SK-N-SH (cell line): ENCODE results near the gene NDUFS6. TPM values are rescaled to one million over a fixed set of nuclear protein-coding genes. Genes with fewer than 3 reads are reported as not detected.

ENCODE experiments used
- CTCF ChIA-PET: fragments of 300-600, 350-600 bp; formaldehyde crosslinking; extraction: SDS; loops from one replicate; lab custom pipeline; 2021; lab: Yijun Ruan, JAX
- POLR2A ChIA-PET: fragments of 350-600 bp; sonication (Branson Sonifier 250); formaldehyde crosslinking; extraction: SDS; loops from one replicate; lab custom pipeline; 2020; ENCODE audit warnings: antibody characterized with exemption, inconsistent platforms; lab: Yijun Ruan, JAX
- DNase-seq: peaks from one replicate; pipeline ENCODE4 v3.0.0; 2012
- H2AFZ ChIP-seq: fragments of 200-600 bp; sonication (generic); 2 replicates; pipeline ENCODE4 v1.8.1; 2016; ENCODE audit warnings: antibody characterized with exemption, mild to moderate bottlenecking, low read depth
- H3F3A ChIP-seq: fragments of 200-600 bp; sonication (generic); replicated peaks from 2 replicates; pipeline ENCODE3; 2016; ENCODE audit warnings: antibody characterized with exemption, mild to moderate bottlenecking; ENCODE audit not compliant: insufficient read depth
- H3K27ac ChIP-seq, 2 experiments: fragments of 200-500 bp in 1 of 2; fragments of 200-600 bp in 1 of 2; sonication (Bioruptor generic) in 1 of 2; sonication (generic), shearing (Covaris generic) in 1 of 2; 2 replicates each; pipeline versions ENCODE4 v1.5.1 to v1.6.1; 2014 to 2016; ENCODE audit warnings: low read depth in 2 of 2, inconsistent platforms in 1 of 2, low read length in 1 of 2, mild to moderate bottlenecking in 1 of 2, mixed read lengths in 1 of 2
- H3K27me3 ChIP-seq: fragments of 200-600 bp; sonication (generic), shearing (Covaris generic); 2 replicates; pipeline ENCODE4 v1.6.1; 2016; ENCODE audit warnings: mixed run types; ENCODE audit not compliant: insufficient read depth
- H3K36me3 ChIP-seq, 2 experiments: fragments of 200-500 bp in 1 of 2; fragments of 200-600 bp in 1 of 2; sonication (Bioruptor generic) in 1 of 2; sonication (generic) in 1 of 2; replicated peaks in 1 of 2; 2 replicates each; pipeline versions ENCODE3 to v1.5.1; 2014 to 2016; ENCODE audit warnings: low read length in 1 of 2, mild to moderate bottlenecking in 1 of 2; ENCODE audit not compliant: insufficient read depth in 2 of 2, control insufficient read depth in 1 of 2
- H3K4me1 ChIP-seq, 2 experiments: fragments of 200-500 bp in 1 of 2; fragments of 200-600 bp in 1 of 2; sonication (Bioruptor generic) in 1 of 2; sonication (generic), shearing (Covaris generic) in 1 of 2; 2 replicates each; pipeline versions ENCODE4 v1.5.1 to v1.6.1; 2014 to 2016; ENCODE audit warnings: low read depth in 1 of 2, low read length in 1 of 2, mixed run types in 1 of 2; ENCODE audit not compliant: insufficient read depth in 2 of 2, control insufficient read depth in 1 of 2
- H3K4me2 ChIP-seq: fragments of 200-600 bp; sonication (generic), shearing (Covaris generic); 2 replicates; pipeline ENCODE4 v1.6.1; 2017; ENCODE audit warnings: mixed run types
- H3K4me3 ChIP-seq, 2 experiments: fragments of 200-500 bp in 1 of 2; fragments of 200-600 bp in 1 of 2; sonication (Bioruptor generic) in 1 of 2; sonication (generic), shearing (Covaris generic) in 1 of 2; 2 replicates each; pipeline versions ENCODE4 v1.5.1 to v1.8.1; 2014 to 2016; ENCODE audit warnings: low read depth in 2 of 2, inconsistent platforms in 1 of 2, low read length in 1 of 2, mild to moderate bottlenecking in 1 of 2, mixed read lengths in 1 of 2, moderate library complexity in 1 of 2
- H3K79me2 ChIP-seq: fragments of 200-600 bp; sonication (generic); 2 replicates; pipeline ENCODE4 v1.8.1; 2017; ENCODE audit warnings: mild to moderate bottlenecking; ENCODE audit not compliant: insufficient read depth
- H3K9ac ChIP-seq: fragments of 200-600 bp; sonication (generic); 2 replicates; pipeline ENCODE4 v1.6.1; 2017; ENCODE audit warnings: mixed run types
- H3K9me2 ChIP-seq: fragments of 200-600 bp; sonication (generic); 2 replicates; pipeline ENCODE4 v1.6.1; 2017; ENCODE audit warnings: mixed run types
- H3K9me3 ChIP-seq: fragments of 200-600 bp; sonication (generic); 2 replicates; pipeline ENCODE4 v1.6.1; 2017; ENCODE audit warnings: mixed run types, mild to moderate bottlenecking, moderate library complexity
- H4K20me1 ChIP-seq: fragments of 200-600 bp; sonication (generic); 2 replicates; pipeline ENCODE4 v1.6.1; 2017; ENCODE audit warnings: mild to moderate bottlenecking, mixed run types; ENCODE audit not compliant: insufficient read depth
- FOSL2 ChIP-seq: IDR thresholded peaks from 2 replicates; pipeline ENCODE4 v1.4.0; 2012; ENCODE audit warnings: low read depth, mild to moderate bottlenecking, moderate library complexity, borderline replicate concordance
- FOXJ3 ChIP-seq: sonication (generic); formaldehyde crosslinking; IDR thresholded peaks from 2 replicates; pipeline ENCODE4 v1.5.1; 2020; ENCODE audit warnings: mild to moderate bottlenecking, missing genetic modification reagents
- FOXM1 ChIP-seq: IDR thresholded peaks from 2 replicates; pipeline ENCODE4 v1.4.0; 2012; ENCODE audit warnings: low read depth, mild to moderate bottlenecking
- GATA2 ChIP-seq: sonication (generic); formaldehyde crosslinking; IDR thresholded peaks from 2 replicates; pipeline ENCODE4 v1.5.0; 2020; ENCODE audit warnings: mild to moderate bottlenecking, missing genetic modification reagents
- JUND ChIP-seq: IDR thresholded peaks from 2 replicates; pipeline ENCODE4 v1.4.0; 2012
- MEF2A ChIP-seq: IDR thresholded peaks from 2 replicates; pipeline ENCODE4 v1.4.0; 2012; ENCODE audit warnings: low read depth, borderline replicate concordance
- NFIC ChIP-seq: IDR thresholded peaks from 2 replicates; pipeline ENCODE4 v1.4.0; 2012; ENCODE audit warnings: borderline replicate concordance
- RAD21 ChIP-seq: IDR thresholded peaks from 2 replicates; pipeline ENCODE4 v1.6.1; 2012; ENCODE audit warnings: mild to moderate bottlenecking, low read length
- RCOR1 ChIP-seq: fragments of 150-350 bp; IDR thresholded peaks from 2 replicates; pipeline ENCODE4 v1.6.1; 2017; ENCODE audit warnings: antibody characterized with exemption, low read length
- SMC3 ChIP-seq: IDR thresholded peaks from 2 replicates; pipeline ENCODE4 v1.6.1; 2012; ENCODE audit warnings: low read depth, low read length, improper control_type of control experiment
- TCF12 ChIP-seq: IDR thresholded peaks from 2 replicates; pipeline ENCODE4 v1.4.0; 2012
- TEAD4 ChIP-seq: IDR thresholded peaks from 2 replicates; pipeline ENCODE4 v1.4.0; 2012; ENCODE audit warnings: mild to moderate bottlenecking, borderline replicate concordance; ENCODE audit not compliant: insufficient read depth
- USF1 ChIP-seq: IDR thresholded peaks from 2 replicates; pipeline ENCODE4 v1.4.0; 2012; ENCODE audit warnings: low read depth, borderline replicate concordance
- USF2 ChIP-seq: fragments of 150-350 bp; IDR thresholded peaks from 2 replicates; pipeline ENCODE4 v1.6.1; 2017; ENCODE audit warnings: antibody characterized with exemption, low read length, low read depth, borderline replicate concordance
- YY1 ChIP-seq: IDR thresholded peaks from 2 replicates; pipeline ENCODE4 v1.4.0; 2012; ENCODE audit warnings: low read depth, mild to moderate bottlenecking
- WGBS: methylation state at CpG from one replicate; pipeline ENCODE4 v1.1.6; 2017; ENCODE audit warnings: low lambda C conversion rate; 5-methylcytosine and 5-hydroxymethylcytosine counted together
- polyA plus RNA-seq, 3 experiments: library from polyadenylated mRNA; depleted of rRNA; stranded (reverse); fragments of >200 nt; gene quantifications; 2 replicates each; pipeline ENCODE4 v1.2.3, GENCODE V29; 2012
- TF ChIP-seq, protein P1 (sequence below): IDR thresholded peaks from 2 replicates; pipeline ENCODE4 v1.4.0; 2012; ENCODE audit warnings: low read depth

NDUFS6 gene
- polyA plus RNA-seq, 1 of the 3 experiments (the other 2 are of a cell fraction) = 316 TPM

- Histone ChIP-seq H3K36me3 (no peaks in the 10 kb centered on the region), H3K4me1 (no peaks in the 10 kb centered on the region), H3K27me3 (peaks cover 61% of the 10 kb centered on the region), H2AFZ (no peak overlapping the region), H3K27ac (no peak overlapping the region), H3K79me2 (no peaks in the 10 kb centered on the region), H3K9me2 (no peaks in the 10 kb centered on the region), H4K20me1 (no peaks in the 10 kb centered on the region), H3K9ac (no peak overlapping the region), H3K9me3 (no peaks in the 10 kb centered on the region), H3K4me3 (no peak overlapping the region), H3K4me2 (no peak overlapping the region), H3F3A (no peaks in the 10 kb centered on the region)
- POLR2A ChIA-PET = no interaction called here
- DNase-seq = peak; percentile 8
- TF ChIP-seq RAD21 = no peak
- no peak for TF ChIP-seq GATA2 (CRISPR knock-in tag)
- TF ChIP-seq TEAD4 = no peak
- TF ChIP-seq, protein P1, sequence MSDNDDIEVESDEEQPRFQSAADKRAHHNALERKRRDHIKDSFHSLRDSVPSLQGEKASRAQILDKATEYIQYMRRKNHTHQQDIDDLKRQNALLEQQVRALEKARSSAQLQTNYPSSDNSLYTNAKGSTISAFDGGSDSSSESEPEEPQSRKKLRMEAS = no peak
- TF ChIP-seq JUND = no peak
- no peak for TF ChIP-seq USF1
- TF ChIP-seq FOXJ3 (CRISPR knock-in tag) = no peak
- no peak for TF ChIP-seq TCF12
- WGBS = 59% methylated on average over 17 of the region's 28 CpGs
- CTCF ChIA-PET = no interaction called here
Observed at GRCh38 chr5:1832511-1833250, 31.5 kb downstream of the NDUFS6 start.

DNA sequence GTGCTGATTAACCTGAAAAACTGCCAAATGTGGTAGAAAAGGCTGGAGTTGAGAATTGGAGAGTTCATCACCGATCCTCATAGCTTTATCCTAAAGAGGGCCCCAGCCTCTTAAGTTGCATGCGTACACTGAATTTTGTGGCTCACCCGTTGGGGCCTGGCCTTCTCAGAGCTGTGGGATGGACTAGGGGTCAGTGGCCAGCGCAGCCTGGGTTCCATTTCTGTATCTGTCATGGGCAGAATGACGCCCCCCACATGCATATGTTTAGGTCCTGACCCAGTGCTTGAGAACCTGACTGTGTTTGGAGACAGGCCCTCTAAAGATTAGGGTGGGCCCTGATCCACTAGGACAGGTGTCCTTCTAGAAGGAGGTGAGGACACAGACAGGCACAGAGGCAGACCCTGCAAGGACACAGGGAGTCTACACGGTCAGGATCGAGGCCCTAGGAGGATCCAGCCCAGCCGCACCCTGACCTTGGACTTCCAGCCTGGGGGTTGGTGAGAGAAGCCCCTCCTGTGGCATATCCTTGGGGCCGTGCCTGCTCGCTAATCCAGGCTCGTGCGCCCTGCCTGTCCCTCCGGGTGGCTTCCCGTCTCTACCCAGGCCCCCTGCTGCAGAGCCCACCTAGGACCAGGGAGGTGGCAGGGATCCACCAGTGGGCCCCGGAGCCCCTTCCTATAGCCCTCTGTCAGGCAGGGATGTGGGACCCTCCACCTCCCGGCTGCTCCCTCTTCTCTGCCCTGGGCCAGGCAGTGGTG, 32.2 kb downstream of the NDUFS6 start:
- POLR2A ChIA-PET = no interaction called here

More for the DNA sequence above, 32.2 kb downstream of the NDUFS6 start:
- Histone ChIP-seq H3K27me3 (peaks cover 69% of the 10 kb centered on the region), H3F3A (no peaks in the 10 kb centered on the region), H3K4me2 (no peak overlapping the region), H3K36me3 (no peaks in the 10 kb centered on the region), H3K9me3 (no peaks in the 10 kb centered on the region), H3K4me1 (no peaks in the 10 kb centered on the region), H3K27ac (no peak overlapping the region), H3K4me3 (no peak overlapping the region), H3K9ac (no peak overlapping the region), H4K20me1 (no peaks in the 10 kb centered on the region), H2AFZ (no peak overlapping the region), H3K9me2 (no peaks in the 10 kb centered on the region), H3K79me2 (no peaks in the 10 kb centered on the region)
- TF ChIP-seq SMC3 (no peak), RCOR1 (no peak), FOSL2 (no peak), GATA2 (CRISPR knock-in tag) (no peak), MEF2A (no peak), FOXM1 (no peak), USF2 (no peak), NFIC (no peak), YY1 (no peak), USF1 (no peak)
- peak; percentile 29 for DNase-seq
- CTCF ChIA-PET = no interaction called here
- 57% methylated on average over 8 of the region's 16 CpGs for WGBS
